T-cell (primary cell): ENCODE results near the gene KAT7. TPM values are rescaled to one million over a fixed set of nuclear protein-coding genes. Genes with fewer than 3 reads are reported as not detected.

ENCODE experiments used
- ATAC-seq, 4 experiments: fragments of 200-7000 bp in 3 of 4; fragments of 150-1000 bp in 1 of 4; cut with Tn5 transposase; replicated peaks in 1 of 4; 1 replicate in 3 of 4; 2 replicates in 1 of 4; pipeline ENCODE4 v1.10.0; 2021; ENCODE audit warnings: moderate library complexity in 3 of 4, mild to moderate bottlenecking in 2 of 4, moderate number of reproducible peaks in 1 of 4
- CTCF ChIA-PET, 2 donors: fragments of 300-600 bp; sonication (Branson Sonifier 250); formaldehyde crosslinking; loops; one replicate each; lab custom pipeline; 2022; ENCODE audit warnings: antibody characterized with exemption in 2 of 2; lab: Charles Lee
- POLR2A ChIA-PET, 2 donors: fragments of 300-600 bp; sonication (Branson Sonifier 250); formaldehyde crosslinking; loops; one replicate each; lab custom pipeline; 2022; ENCODE audit warnings: antibody characterized with exemption in 2 of 2; lab: Charles Lee
- DNase-seq, 35 experiments: peaks; one replicate each; pipeline versions ENCODE4 v3.0.0 to v3.0.0-alpha.2; 2013 to 2023
- H3K27ac ChIP-seq: one replicate; pipeline ENCODE4 v1.5.1; 2013; ENCODE audit warnings: low read length
- H3K27me3 ChIP-seq, 2 experiments: replicated peaks in 1 of 2; 1 replicate in 1 of 2; 2 replicates in 1 of 2; pipeline versions ENCODE4 v1.6.1 to v1.7.0; 2013; ENCODE audit warnings: low read length in 1 of 2, mixed read lengths in 1 of 2; ENCODE audit not compliant: control insufficient read depth in 2 of 2, insufficient read depth in 2 of 2; ENCODE audit errors: extremely low read depth in 1 of 2
- H3K36me3 ChIP-seq, 2 donors: 1 replicate in 1 of 2; 2 replicates in 1 of 2; pipeline versions ENCODE4 v1.6.1 to v1.7.0; 2013; ENCODE audit warnings: low read length in 1 of 2; ENCODE audit not compliant: control insufficient read depth in 2 of 2, insufficient read depth in 1 of 2; ENCODE audit errors: extremely low read depth in 1 of 2
- H3K4me1 ChIP-seq, 2 experiments: 1 replicate in 1 of 2; 2 replicates in 1 of 2; pipeline versions ENCODE4 v1.6.1 to v1.7.0; 2013; ENCODE audit warnings: low read length in 2 of 2, mixed read lengths in 1 of 2; ENCODE audit not compliant: insufficient read depth in 2 of 2, control insufficient read depth in 1 of 2; ENCODE audit errors: extremely low read depth in 1 of 2
- H3K4me3 ChIP-seq, 2 donors: 1 replicate in 1 of 2; 2 replicates in 1 of 2; pipeline versions ENCODE4 v1.5.1 to v1.7.0; 2013; ENCODE audit warnings: mild to moderate bottlenecking in 2 of 2, low read length in 1 of 2, moderate library complexity in 1 of 2; ENCODE audit not compliant: control insufficient read depth in 1 of 2; ENCODE audit errors: extremely low read depth in 1 of 2
- H3K9me3 ChIP-seq: 2 replicates; pipeline ENCODE4 v1.7.0; 2013
- H3K27ac Mint-ChIP-seq, 2 donors: one replicate each; pipeline ENCODE4 v1.8.0; 2020 to 2021; ENCODE audit warnings: mild to moderate bottlenecking in 2 of 2, mixed read lengths in 2 of 2
- H3K27me3 Mint-ChIP-seq, 2 donors: one replicate each; pipeline ENCODE4 v1.8.0; 2021 to 2022; ENCODE audit warnings: mixed read lengths in 2 of 2
- H3K36me3 Mint-ChIP-seq: one replicate; pipeline ENCODE4 v1.8.0; 2021; ENCODE audit warnings: mixed read lengths
- H3K4me1 Mint-ChIP-seq, 3 donors: one replicate each; pipeline ENCODE4 v1.8.0; 2020 to 2022; ENCODE audit warnings: mixed read lengths in 3 of 3, mild to moderate bottlenecking in 1 of 3
- H3K4me3 Mint-ChIP-seq, 3 donors: one replicate each; pipeline ENCODE4 v1.8.0; 2020 to 2022; ENCODE audit warnings: mild to moderate bottlenecking in 3 of 3, mixed read lengths in 3 of 3, moderate library complexity in 3 of 3
- H3K9me3 Mint-ChIP-seq, 3 donors: one replicate each; pipeline ENCODE4 v1.8.0; 2020 to 2022; ENCODE audit warnings: mixed read lengths in 3 of 3
- WGBS: methylation state at CpG from one replicate; pipeline ENCODE4 v1.1.5; 2013; ENCODE audit warnings: missing lambda C conversion rate; ENCODE audit not compliant: insufficient coverage; 5-methylcytosine and 5-hydroxymethylcytosine counted together
- total RNA-seq, 35 experiments: library from RNA in 6 of 35; stranded (reverse) in 6 of 35; fragments of 120-200 nt in 1 of 35; gene quantifications; one replicate each; pipeline versions ENCODE4 v1.2.1 to v1.2.4 and lab custom pipeline; 2013 to 2026

The KAT7 gene
- total RNA-seq, 5 donors from 2014 or later (not counting 1 experiment from before 2014, with no cell fraction given), result 96.8 to 197 (median 99.7) TPM

DNA sequence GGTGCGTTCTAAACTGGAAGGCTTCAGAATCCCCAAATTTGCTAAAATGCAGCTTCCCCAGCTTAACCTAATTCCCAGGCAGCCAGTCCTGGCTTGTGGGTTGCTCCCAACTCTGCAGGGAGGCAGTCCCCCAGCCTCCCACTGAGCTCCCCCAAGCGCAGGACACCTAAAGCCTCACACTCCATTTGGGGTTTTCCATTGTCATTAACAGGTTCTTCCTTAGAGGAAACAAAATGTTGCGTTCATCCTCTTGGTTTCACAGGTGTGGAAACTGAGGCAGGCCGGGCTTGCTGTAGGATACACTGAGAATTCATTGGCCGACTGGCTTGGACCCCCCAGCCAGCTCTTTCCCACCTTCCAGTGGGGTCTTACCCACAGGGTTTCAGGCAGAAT lies 61.7 kb downstream of the KAT7 start:
- H3K36me3 Mint-ChIP-seq, result peaks cover 4% of the 10 kb centered on the region
- Histone ChIP-seq H3K4me1 (peaks cover 0 to 24% of the 10 kb centered on the region in 2 experiments), H3K27me3 (no peaks in the 10 kb centered on the region), H3K4me3 (no peak overlapping the region), H3K9me3 (no peaks in the 10 kb centered on the region), H3K27ac (peak overlapping the region; percentile 26), H3K36me3 (peaks cover 0 to 8% of the 10 kb centered on the region in 2 donors)
- H3K27me3 Mint-ChIP-seq, result no peaks in the 10 kb centered on the region
- ATAC-seq (no peak), DNase-seq (no peak)
- H3K27ac Mint-ChIP-seq, result peak overlapping the region; percentile 88 to 95
- H3K4me1 Mint-ChIP-seq, result peaks cover 17 to 23% (median 21%) of the 10 kb centered on the region in 3 donors
- 83% methylated on average over 1 of the region's 5 CpGs for WGBS
- H3K4me3 Mint-ChIP-seq, result peak overlapping the region; percentile 85 to 96 (median 90)
- H3K9me3 Mint-ChIP-seq, result no peaks in the 10 kb centered on the region
- ChIA-PET POLR2A (interaction anchor here in 1 of 2 donors (0.6 kb wide), 2 partner anchors 87 to 218 kb away, joined by 3 to 5 read pairs; partner anchors contain the start of gene FAM117A), CTCF (interaction anchor here in 1 of 2 donors (0.6 kb wide), 2 partner anchors 146 to 1500 kb away, joined by 3 to 4 read pairs; no protein-coding TSS in a partner anchor)

DNA sequence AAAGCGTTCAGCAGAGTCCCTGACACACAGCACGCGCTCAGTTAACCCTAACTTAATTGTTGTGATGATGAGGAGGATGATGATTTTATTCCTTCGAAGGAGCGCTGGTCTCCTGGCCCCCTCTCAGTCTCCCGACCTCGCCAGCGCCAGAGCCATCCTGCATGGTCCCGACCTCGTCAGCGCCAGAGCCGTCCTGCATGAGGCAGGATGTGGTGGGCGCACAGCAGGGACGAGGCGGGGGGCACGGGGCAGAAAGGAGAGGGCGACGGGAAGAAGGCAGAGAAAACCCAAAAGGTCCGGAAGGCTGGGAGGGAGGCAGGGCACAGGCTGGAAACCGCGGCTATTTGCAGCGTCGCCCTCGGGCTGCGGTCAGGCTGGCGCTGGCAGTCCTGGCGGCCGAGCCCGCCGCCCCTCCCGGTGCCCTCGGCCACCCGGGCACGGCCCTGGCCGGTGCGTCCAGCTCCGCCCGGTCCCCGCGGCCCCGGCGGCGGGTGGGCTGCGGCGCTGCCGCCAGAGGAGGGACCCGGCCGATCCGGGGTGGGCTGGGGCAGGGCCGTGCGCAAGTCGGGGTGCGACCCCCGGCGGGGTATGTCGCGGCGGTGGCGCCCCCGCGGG lies 62.4 kb downstream of the KAT7 start:
- Mint-ChIP-seq H3K27me3 (no peaks in the 10 kb centered on the region), H3K36me3 (peaks cover 4% of the 10 kb centered on the region), H3K4me1 (peaks cover 13 to 22% (median 20%) of the 10 kb centered on the region in 3 donors), H3K27ac (peak overlapping the region; percentile 88 to 95), H3K4me3 (peak overlapping the region; percentile 85 to 96 (median 90)), H3K9me3 (no peaks in the 10 kb centered on the region)
- Histone ChIP-seq H3K27me3 (no peaks in the 10 kb centered on the region), H3K9me3 (no peaks in the 10 kb centered on the region), H3K36me3 (peaks cover 0 to 7% of the 10 kb centered on the region in 2 donors), H3K4me1 (peaks cover 0 to 20% of the 10 kb centered on the region in 2 experiments), H3K27ac (peak overlapping the region; percentile 26), H3K4me3 (peak overlapping the region; percentile 71 to 74)
- ATAC-seq (peak; percentile 17 to 28 (median 21)), DNase-seq (peak in 5 of 35 experiments; percentile 7 to 42 (median 12))
- 2% methylated on average over 58 of the region's 61 CpGs for WGBS
- ChIA-PET CTCF (interaction anchor here in 1 of 2 donors (1.1 kb wide), 1 partner anchor 293 kb away, joined by 3 read pairs; no protein-coding TSS in a partner anchor), POLR2A (interaction anchor here in 1 of 2 donors (0.7 kb wide), 1 partner anchor 47 kb away, joined by 3 read pairs; no protein-coding TSS in a partner anchor)

DNA sequence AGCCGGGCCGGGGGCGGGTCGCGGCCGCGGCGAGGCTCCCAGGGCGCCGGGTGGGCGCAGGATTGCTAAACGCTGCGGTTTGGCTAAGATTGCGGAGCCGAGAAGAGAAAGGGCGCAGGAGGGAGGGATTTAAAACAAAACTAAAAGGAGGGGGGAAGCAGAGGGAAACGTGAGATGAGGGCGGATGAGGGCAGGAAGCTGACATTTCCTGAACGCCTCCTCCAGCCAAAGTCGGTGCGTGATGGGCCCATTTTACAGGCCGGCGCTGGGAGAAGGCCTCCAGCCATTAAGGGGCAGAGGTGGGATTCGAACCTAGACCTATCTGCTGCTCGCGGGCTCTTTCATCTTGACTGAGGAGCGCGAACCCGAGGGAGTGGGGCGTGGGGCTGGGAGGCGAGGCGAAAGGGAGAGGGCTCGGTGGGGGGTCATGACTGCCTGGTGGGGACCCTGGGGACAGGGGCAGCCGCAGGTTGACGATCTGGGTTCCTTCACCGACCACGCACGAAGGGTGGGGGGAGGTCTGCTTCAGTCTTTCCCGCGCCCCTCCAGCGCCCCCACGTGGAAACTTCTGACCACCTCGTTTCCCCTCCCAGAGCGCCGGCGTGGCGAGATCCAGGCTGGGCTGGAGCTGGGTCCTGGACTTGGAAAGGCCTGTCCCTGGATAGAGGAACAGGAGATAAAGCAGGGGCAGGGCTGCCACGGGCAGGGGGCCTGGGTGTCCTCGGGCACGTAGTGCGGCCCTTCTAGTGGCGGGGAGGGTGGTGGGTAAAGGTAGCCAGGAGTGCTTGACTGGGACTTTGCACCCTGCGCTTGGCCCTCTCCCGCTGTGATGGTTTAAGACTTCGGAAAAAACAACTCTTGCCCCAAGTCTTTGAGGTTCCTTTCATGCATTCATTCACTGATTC lies 63.2 kb downstream of the KAT7 start:
- no peaks in the 10 kb centered on the region for H3K27me3 Mint-ChIP-seq
- Histone ChIP-seq H3K36me3 (peaks cover 0 to 4% of the 10 kb centered on the region in 2 donors), H3K4me1 (peaks cover 0 to 20% of the 10 kb centered on the region in 2 experiments), H3K9me3 (no peaks in the 10 kb centered on the region), H3K27ac (peak overlapping the region; percentile 74), H3K4me3 (peak overlapping the region; percentile 71 to 74), H3K27me3 (no peaks in the 10 kb centered on the region)
- CTCF ChIA-PET, result interaction anchor here in 1 of 2 donors (1.1 kb wide), 1 partner anchor 294 kb away, joined by 3 read pairs; no protein-coding TSS in a partner anchor
- WGBS, result 4% methylated on average over 42 of the region's 55 CpGs
- peak overlapping the region; percentile 83 to 96 (median 88) for H3K4me3 Mint-ChIP-seq
- peaks cover 4% of the 10 kb centered on the region for H3K36me3 Mint-ChIP-seq
- DNase-seq (peak; percentile 39 to 82 (median 64)), ATAC-seq (peak; percentile 73 to 80 (median 77))
- POLR2A ChIA-PET, result interaction anchor here in 1 of 2 donors (0.7 kb wide), 1 partner anchor 46 kb away, joined by 3 read pairs; no protein-coding TSS in a partner anchor
- H3K9me3 Mint-ChIP-seq, result no peaks in the 10 kb centered on the region
- H3K27ac Mint-ChIP-seq, result peak overlapping the region; percentile 87 to 91
- peaks cover 13 to 22% (median 20%) of the 10 kb centered on the region in 3 donors for H3K4me1 Mint-ChIP-seq

DNA sequence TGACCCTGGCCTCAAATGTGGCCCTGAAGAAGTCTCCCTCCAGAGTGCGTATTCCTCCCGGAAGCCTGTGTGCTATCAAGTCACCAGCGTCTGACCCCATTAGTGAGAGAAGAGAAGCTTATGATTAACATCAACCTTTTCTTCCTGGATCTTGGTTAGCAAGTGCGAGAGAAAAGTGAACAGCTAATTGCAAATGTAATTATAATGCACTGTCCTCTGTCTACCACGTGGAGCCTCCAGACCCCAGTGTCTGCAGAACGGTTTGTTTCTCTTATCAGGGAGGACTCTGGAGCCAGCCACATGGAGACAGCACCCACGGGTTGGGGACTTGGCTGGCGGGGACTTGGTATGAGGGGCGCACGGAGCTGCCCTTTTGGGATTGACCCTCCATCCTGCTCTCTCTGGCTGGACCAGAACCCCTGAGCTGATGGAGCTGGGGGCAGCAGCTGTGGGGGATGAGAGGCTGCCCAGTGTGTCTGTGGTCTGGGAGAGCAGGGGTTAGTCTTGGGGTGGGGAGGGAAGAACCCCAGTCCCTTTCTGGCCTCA lies 65.1 kb downstream of the KAT7 start:
- Mint-ChIP-seq H3K4me3 (peak overlapping the region in 1 of 3 donors; percentile 22), H3K9me3 (no peaks in the 10 kb centered on the region), H3K4me1 (peaks cover 13 to 22% (median 20%) of the 10 kb centered on the region in 3 donors), H3K36me3 (no peaks in the 10 kb centered on the region), H3K27me3 (peaks cover 0 to 2% of the 10 kb centered on the region in 2 donors), H3K27ac (no peak overlapping the region)
- H3K9me3 ChIP-seq, result no peaks in the 10 kb centered on the region
- POLR2A ChIA-PET, result no interaction called here
- no peak overlapping the region for H3K27ac ChIP-seq
- H3K27me3 ChIP-seq, result no peaks in the 10 kb centered on the region
- no peak for DNase-seq
- whole genome bisulfite sequencing, result 85% methylated on average over 8 of the region's 10 CpGs
- H3K36me3 ChIP-seq, result no peaks in the 10 kb centered on the region
- no peak overlapping the region for H3K4me3 ChIP-seq
- peaks cover 0 to 20% of the 10 kb centered on the region in 2 experiments for H3K4me1 ChIP-seq
- no peak for ATAC-seq
- CTCF ChIA-PET, result no interaction called here

DNA sequence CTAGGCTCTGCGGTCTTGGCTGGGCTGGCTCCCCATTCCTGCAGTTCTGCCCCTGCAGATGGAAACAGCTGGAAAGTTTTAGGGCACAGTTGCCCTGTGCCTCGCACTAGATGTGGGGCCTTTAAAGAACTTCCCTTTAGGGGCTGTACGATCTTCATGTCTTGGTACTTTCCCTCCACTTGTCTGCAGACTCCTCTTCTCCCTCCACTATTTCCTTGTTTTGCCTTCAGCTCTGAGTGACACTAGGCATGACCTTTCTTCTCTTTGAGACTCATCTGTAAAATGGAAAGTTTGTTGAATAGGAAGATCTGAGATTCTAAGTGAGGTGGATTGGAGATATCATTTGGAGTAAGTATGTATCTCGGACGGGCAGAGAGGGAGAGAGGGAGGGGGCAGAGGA lies 65.6 kb downstream of the KAT7 start:
- Mint-ChIP-seq H3K9me3 (no peaks in the 10 kb centered on the region), H3K27ac (no peak overlapping the region), H3K4me3 (no peak overlapping the region), H3K36me3 (no peaks in the 10 kb centered on the region), H3K27me3 (peaks cover 0 to 2% of the 10 kb centered on the region in 2 donors), H3K4me1 (peaks cover 13 to 22% (median 20%) of the 10 kb centered on the region in 3 donors)
- DNase-seq (no peak), ATAC-seq (no peak)
- POLR2A ChIA-PET, result no interaction called here
- Histone ChIP-seq H3K9me3 (no peaks in the 10 kb centered on the region), H3K4me1 (peaks cover 0 to 20% of the 10 kb centered on the region in 2 experiments), H3K27ac (no peak overlapping the region), H3K4me3 (no peak overlapping the region), H3K27me3 (no peaks in the 10 kb centered on the region), H3K36me3 (no peaks in the 10 kb centered on the region)
- WGBS, result 93% methylated on average over 3 of the region's 5 CpGs
- CTCF ChIA-PET, result no interaction called here
